PFSK-1 (cell line): ENCODE measurements around the gene H6PD.

Experiments
- FOXP2 ChIP-seq: optimal IDR thresholded peaks from 2 replicates; pipeline ENCODE3; 2011; ENCODE audit warnings: borderline replicate concordance, control low read depth, inconsistent platforms; ENCODE audit not compliant: insufficient read depth; ENCODE audit errors: extremely low read length, extremely low read depth
- POLR2AphosphoS5 ChIP-seq: IDR thresholded peaks from 2 replicates; pipeline ENCODE4 v1.6.1; 2012; ENCODE audit warnings: low read depth, mild to moderate bottlenecking, control low read depth, low read length, moderate library complexity
- SIN3A ChIP-seq: IDR thresholded peaks from 2 replicates; pipeline ENCODE4 v1.6.1; 2012; ENCODE audit warnings: mild to moderate bottlenecking, low read length, moderate library complexity, borderline replicate concordance; ENCODE audit not compliant: insufficient read depth
- TAF1 ChIP-seq: IDR thresholded peaks from 2 replicates; pipeline ENCODE4 v1.6.1; 2012; ENCODE audit warnings: low read length, control low read depth, borderline replicate concordance; ENCODE audit not compliant: insufficient read depth
- TF ChIP-seq, protein P1 (sequence below), 2 experiments: IDR thresholded peaks; 2 replicates each; pipeline versions ENCODE4 v1.6.1 to v1.8.0; 2011 to 2012; ENCODE audit warnings: low read depth in 2 of 2, low read length in 2 of 2, control low read depth in 1 of 2, inconsistent platforms in 1 of 2, mild to moderate bottlenecking in 1 of 2, moderate library complexity in 1 of 2; ENCODE audit not compliant: insufficient read depth in 1 of 2

H6PD gene

GRCh38 chr1:9241891-9242290 is 7.3 kb downstream of the H6PD start:
- TF ChIP-seq FOXP2 (no peak), TAF1 (no peak), SIN3A (no peak), POLR2AphosphoS5 (no peak)
- TF ChIP-seq, protein P1, sequence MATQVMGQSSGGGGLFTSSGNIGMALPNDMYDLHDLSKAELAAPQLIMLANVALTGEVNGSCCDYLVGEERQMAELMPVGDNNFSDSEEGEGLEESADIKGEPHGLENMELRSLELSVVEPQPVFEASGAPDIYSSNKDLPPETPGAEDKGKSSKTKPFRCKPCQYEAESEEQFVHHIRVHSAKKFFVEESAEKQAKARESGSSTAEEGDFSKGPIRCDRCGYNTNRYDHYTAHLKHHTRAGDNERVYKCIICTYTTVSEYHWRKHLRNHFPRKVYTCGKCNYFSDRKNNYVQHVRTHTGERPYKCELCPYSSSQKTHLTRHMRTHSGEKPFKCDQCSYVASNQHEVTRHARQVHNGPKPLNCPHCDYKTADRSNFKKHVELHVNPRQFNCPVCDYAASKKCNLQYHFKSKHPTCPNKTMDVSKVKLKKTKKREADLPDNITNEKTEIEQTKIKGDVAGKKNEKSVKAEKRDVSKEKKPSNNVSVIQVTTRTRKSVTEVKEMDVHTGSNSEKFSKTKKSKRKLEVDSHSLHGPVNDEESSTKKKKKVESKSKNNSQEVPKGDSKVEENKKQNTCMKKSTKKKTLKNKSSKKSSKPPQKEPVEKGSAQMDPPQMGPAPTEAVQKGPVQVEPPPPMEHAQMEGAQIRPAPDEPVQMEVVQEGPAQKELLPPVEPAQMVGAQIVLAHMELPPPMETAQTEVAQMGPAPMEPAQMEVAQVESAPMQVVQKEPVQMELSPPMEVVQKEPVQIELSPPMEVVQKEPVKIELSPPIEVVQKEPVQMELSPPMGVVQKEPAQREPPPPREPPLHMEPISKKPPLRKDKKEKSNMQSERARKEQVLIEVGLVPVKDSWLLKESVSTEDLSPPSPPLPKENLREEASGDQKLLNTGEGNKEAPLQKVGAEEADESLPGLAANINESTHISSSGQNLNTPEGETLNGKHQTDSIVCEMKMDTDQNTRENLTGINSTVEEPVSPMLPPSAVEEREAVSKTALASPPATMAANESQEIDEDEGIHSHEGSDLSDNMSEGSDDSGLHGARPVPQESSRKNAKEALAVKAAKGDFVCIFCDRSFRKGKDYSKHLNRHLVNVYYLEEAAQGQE (IDR thresholded peaks at IDR 0.05; ENCODE audit: insufficient read depth in 1 of 2, low read depth in 2 of 2, low read length in 2 of 2) = no peak

DNA sequence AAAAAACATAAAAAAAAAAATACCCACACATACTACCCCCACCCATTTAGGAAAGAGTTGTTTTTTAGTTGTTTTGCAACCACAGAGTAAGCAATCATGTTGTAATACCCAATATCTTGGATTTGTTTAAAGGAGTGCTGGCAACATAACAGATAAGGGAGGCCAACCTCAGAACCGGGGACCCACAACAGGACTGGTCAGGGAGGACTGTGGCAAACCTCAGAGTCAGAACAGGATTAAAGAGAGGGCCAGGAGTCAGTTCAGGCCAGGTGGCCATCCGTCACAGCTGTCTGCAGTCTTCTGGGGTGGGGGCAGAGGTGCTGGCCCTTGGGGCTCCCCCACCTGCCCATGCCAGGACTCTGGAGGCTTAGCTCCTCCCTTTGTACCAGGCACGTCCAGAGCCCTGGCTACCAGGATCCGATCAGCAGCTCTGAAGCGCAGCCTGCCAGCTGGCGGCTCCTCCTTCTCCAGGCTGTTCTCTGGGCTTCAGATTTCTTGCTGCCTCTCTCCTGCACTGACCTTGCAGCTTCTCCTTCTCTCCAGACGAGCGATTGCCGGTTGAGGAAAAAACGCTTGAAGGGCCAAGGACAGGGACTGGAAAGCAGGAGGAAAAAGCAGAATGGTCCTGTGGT is 7.9 kb downstream of the H6PD start:
- no peak for TF ChIP-seq TAF1
- no peak for TF ChIP-seq FOXP2
- TF ChIP-seq, protein P1 (IDR thresholded peaks at IDR 0.05; ENCODE audit: insufficient read depth in 1 of 2, low read depth in 2 of 2, low read length in 2 of 2) = no peak
- TF ChIP-seq SIN3A = no peak
- TF ChIP-seq POLR2AphosphoS5 = no peak

DNA sequence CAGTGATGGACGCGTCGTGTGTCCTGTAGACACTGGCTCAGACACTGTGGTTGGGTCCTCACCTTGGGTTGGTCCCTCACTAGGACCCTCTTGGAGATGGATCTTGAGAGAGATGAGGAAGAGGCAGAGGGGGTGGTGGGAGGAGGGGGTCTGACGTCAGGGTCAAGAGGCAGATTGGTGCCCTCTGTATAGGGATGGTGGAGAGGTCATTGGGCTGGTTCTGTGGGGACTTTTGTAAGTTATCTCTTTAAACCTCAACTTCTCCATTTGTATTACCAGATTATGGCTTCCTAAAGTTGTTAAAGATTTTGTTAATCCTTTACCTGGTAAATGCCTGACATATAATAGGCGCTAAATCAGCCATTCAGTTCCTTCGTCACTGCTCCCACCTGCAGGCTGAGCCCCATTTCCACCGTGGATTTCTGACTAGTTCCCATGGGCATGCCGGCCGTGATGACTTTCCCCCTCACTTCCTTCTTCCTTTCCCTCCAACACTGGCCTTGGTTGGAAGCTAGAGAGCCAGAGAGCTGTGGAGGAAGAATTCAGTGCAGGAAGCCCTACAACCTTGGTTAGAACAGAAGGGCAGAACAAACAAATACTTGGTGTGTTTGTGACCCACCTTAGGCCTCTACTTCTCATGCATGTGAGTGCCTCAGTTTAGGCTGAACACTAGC is 8.6 kb downstream of the H6PD start:
- TF ChIP-seq SIN3A (no peak), FOXP2 (no peak), TAF1 (no peak), POLR2AphosphoS5 (no peak)
- TF ChIP-seq, protein P1 (IDR thresholded peaks at IDR 0.05; ENCODE audit: insufficient read depth in 1 of 2, low read depth in 2 of 2, low read length in 2 of 2) = no peak

DNA sequence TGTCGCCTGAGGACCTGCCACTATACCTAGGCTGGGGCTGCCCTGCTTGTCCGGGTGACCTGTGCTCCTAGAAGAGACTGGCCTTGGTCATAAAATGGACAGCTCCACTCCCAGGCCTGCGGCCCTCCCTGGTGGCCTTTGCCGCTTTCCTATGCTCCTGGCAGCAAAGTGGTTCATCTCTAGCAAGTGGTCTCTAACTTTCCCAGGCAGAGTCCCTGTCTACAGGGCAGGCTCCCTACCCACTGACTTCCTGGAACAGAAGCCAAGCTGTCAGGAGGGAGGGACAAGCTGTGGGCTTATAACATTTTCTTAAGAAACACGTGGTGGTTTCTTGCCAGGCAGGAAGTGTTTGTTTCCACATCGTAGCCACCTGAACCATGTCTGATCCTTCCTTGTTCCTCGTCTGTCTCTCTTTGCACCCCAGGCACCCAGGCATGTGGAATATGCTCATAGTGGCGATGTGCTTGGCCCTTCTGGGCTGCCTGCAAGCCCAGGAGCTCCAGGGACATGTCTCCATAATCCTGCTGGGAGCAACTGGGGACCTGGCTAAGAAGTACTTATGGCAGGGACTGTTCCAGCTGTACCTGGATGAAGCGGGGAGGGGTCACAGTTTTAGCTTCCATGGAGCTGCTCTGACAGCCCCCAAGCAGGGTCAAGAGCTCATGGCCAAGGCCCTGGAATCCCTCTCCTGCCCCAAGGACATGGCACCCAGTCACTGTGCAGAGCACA is 10.1 kb downstream of the H6PD start:
- TF ChIP-seq, protein P1 (IDR thresholded peaks at IDR 0.05; ENCODE audit: insufficient read depth in 1 of 2, low read depth in 2 of 2, low read length in 2 of 2) = 0 out of 4 replicates have a peak, but pooled peaks of 1 of the 2 experiments have one; percentile 14
- TF ChIP-seq SIN3A = no peak
